ENCODE measurements around the gene RBM47. TPM values are rescaled to one million over a fixed set of nuclear protein-coding genes. Genes with fewer than 3 reads are reported as not detected.

RBM47 gene
- total and polyA plus RNA-seq, 8 donors, result 21.9 to 110 (median 28.0) TPM

GRCh38 chr4:40581254-40582140 is 48.2 kb downstream of the RBM47 start:
- ATAC-seq, result no peak
- H3K27ac ChIP-seq, result no peak overlapping the region
- no peaks in the 10 kb centered on the region for H3K36me3 ChIP-seq
- H3K4me3 ChIP-seq, result no peak overlapping the region
- no peak for DNase-seq
- no peaks in the 10 kb centered on the region for H3K9me3 ChIP-seq
- H3K4me1 ChIP-seq, result peaks cover 7 to 68% of the 10 kb centered on the region in 2 donors
- H3K27me3 ChIP-seq, result no peaks in the 10 kb centered on the region
- intact Hi-C loops (cut with DNase I), result no loop called here
- no peak for TF ChIP-seq CTCF (IDR thresholded peaks at IDR 0.05)

- peak overlapping the region in 1 of 2 donors; percentile 50 for H3K27ac ChIP-seq
- no peak for TF ChIP-seq CTCF (IDR thresholded peaks at IDR 0.05)
- no peaks in the 10 kb centered on the region for H3K9me3 ChIP-seq
- no peaks in the 10 kb centered on the region for H3K27me3 ChIP-seq
- H3K36me3 ChIP-seq, result no peaks in the 10 kb centered on the region
- DNase-seq (no peak), ATAC-seq (no peak)
- H3K4me1 ChIP-seq, result peaks cover 12 to 68% of the 10 kb centered on the region in 2 donors
- no peak overlapping the region for H3K4me3 ChIP-seq
- intact Hi-C loops (cut with DNase I), result no loop called here
Measured at GRCh38 chr4:40579983-40580382, 49.7 kb downstream of the RBM47 start.

- no peaks in the 10 kb centered on the region for H3K9me3 ChIP-seq
- H3K27ac ChIP-seq, result peak overlapping the region; percentile 76 to 98
- DNase-seq (no peak), ATAC-seq (no peak)
- intact Hi-C loops (cut with DNase I), result no loop called here
- no peak for TF ChIP-seq CTCF (IDR thresholded peaks at IDR 0.05)
- peaks cover 15 to 81% of the 10 kb centered on the region in 2 donors for H3K4me1 ChIP-seq
- H3K4me3 ChIP-seq, result no peak overlapping the region
- H3K27me3 ChIP-seq, result no peaks in the 10 kb centered on the region
- no peaks in the 10 kb centered on the region for H3K36me3 ChIP-seq
Measured at GRCh38 chr4:40577588-40578253, 51.9 kb downstream of the RBM47 start.

- peaks cover 15 to 90% of the 10 kb centered on the region in 2 donors for H3K4me1 ChIP-seq
- H3K36me3 ChIP-seq, result no peaks in the 10 kb centered on the region
- H3K27ac ChIP-seq, result peak overlapping the region; percentile 76 to 98
- DNase-seq, result peak; percentile 41 to 95 (median 84)
- no peak for TF ChIP-seq CTCF (IDR thresholded peaks at IDR 0.05)
- ATAC-seq, result peak; percentile 95
- H3K4me3 ChIP-seq, result no peak overlapping the region
- intact Hi-C loops (cut with DNase I), result no loop called here
- no peaks in the 10 kb centered on the region for H3K27me3 ChIP-seq
- no peaks in the 10 kb centered on the region for H3K9me3 ChIP-seq
Measured at GRCh38 chr4:40576651-40577480, 52.8 kb downstream of the RBM47 start.
